Left lung (tissue), 10 donors: ENCODE measurements around the gene INPP5A. TPM values are rescaled to one million over a fixed set of nuclear protein-coding genes. Genes with fewer than 3 reads are reported as not detected.

Source experiments
- ATAC-seq: fragments of 200-7000 bp; cut with Tn5 transposase; one replicate; pipeline ENCODE4 v1.9.1; 2020; ENCODE audit warnings: moderate library complexity
- DNase-seq, 4 donors: peaks; one replicate each; pipeline ENCODE4 v3.0.0-alpha.2; 2013 to 2020
- H3K27ac ChIP-seq, 2 donors: fragments of 200-600 bp; sonication (generic) in 1 of 2; one replicate each; pipeline versions ENCODE4 v1.5.0 to v1.8.0; 2020 to 2021
- H3K27me3 ChIP-seq, 2 donors: fragments of 200-600 bp; sonication (generic) in 1 of 2; one replicate each; pipeline versions ENCODE4 v1.5.0 to v1.8.0; 2020 to 2021
- H3K36me3 ChIP-seq, 2 donors: fragments of 200-600 bp; sonication (generic) in 1 of 2; one replicate each; pipeline versions ENCODE4 v1.5.0 to v1.8.0; 2020 to 2021
- H3K4me1 ChIP-seq, 2 donors: fragments of 200-600 bp; one replicate each; pipeline ENCODE4 v1.8.0; 2021
- H3K4me3 ChIP-seq, 2 donors: fragments of 200-600 bp; sonication (generic) in 1 of 2; one replicate each; pipeline versions ENCODE4 v1.5.0 to v1.8.0; 2020 to 2021; ENCODE audit warnings: mild to moderate bottlenecking in 1 of 2
- H3K9me3 ChIP-seq, 2 donors: fragments of 200-600 bp; sonication (generic) in 1 of 2; one replicate each; pipeline versions ENCODE4 v1.5.0 to v1.8.0; 2020 to 2021
- intact Hi-C, 2 donors: fragments of 100-400 bp; cut with DNase I; formaldehyde crosslinking; loops; one replicate each; pipeline versions ENCODE4 v1.11.2 to v1.14.2; 2022
- polyA plus RNA-seq, 6 donors: library from polyadenylated mRNA; unstranded; fragments of 120-200 nt; gene quantifications; one replicate each; pipeline ENCODE4 v1.2.1, GENCODE V29; 2013; ENCODE audit not compliant: insufficient read length in 6 of 6
- total RNA-seq, 2 donors: library from RNA; stranded (reverse); fragmentation: NEBNext Ultra II Directional; extraction: Animal tissue kit (Norgen Biotek cat#: 25700); gene quantifications; one replicate each; pipeline ENCODE4 v1.2.1, GENCODE V29; 2021
- TF ChIP-seq, protein P1 (sequence below), 2 donors: fragments of 200-600 bp; sonication (generic) in 1 of 2; IDR thresholded peaks; one replicate each; pipeline versions ENCODE4 v1.5.0 to v1.8.0; 2021; ENCODE audit warnings: antibody characterized with exemption in 2 of 2
- donor health status: DM: no; HTN: yes; CAD: no.
- donor health status: DM: no; HTN: no; CAD: no.

Gene INPP5A
- total and polyA plus RNA-seq, 8 donors: 32.0 to 44.0 (median 36.8) TPM

DNA sequence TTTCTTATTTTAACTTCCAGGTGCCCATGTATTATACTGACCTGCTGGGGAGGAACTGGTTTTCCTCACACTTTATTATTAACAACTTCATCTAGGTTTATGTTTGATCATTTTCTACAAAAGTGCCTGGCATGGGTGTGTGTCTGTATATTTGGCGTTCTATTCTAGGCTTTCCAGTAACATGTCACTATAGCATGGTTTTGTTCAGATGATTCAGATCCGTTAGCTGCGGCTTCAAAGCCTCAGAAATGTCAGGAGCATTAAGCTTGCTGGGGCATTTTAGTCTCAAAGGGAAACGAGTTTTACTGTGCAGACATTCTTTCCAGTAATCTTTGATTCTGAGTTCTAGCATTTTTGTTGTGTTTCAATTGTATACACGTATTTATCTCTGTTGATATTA lies 2.3 kb downstream of the INPP5A start:
- Histone ChIP-seq H3K9me3 (no peaks in the 10 kb centered on the region), H3K4me1 (peaks cover 25 to 81% of the 10 kb centered on the region in 2 donors)
- intact Hi-C loops: no loop called here

DNA sequence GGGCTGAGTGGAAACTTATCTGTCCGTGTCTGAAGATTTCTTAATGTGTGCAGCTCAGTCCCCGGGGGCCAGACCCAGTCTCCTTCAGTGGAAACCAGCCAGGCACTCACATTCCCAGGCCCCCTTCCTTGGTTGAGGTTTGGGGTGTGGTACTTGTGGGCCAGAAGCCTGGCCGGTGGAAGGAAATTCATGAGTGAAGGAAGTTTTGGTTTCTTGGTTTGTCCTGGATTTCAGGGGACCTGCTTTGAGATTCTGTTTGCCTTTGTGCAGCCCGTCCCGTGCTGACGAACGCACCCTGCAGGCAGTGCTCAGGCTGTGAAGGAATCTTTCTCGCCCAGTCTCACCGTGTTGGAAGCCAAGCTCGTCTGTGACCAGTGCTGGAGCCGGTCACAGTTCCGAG lies 2.9 kb downstream of the INPP5A start:
- peak in 1 of 4 donors; percentile 33 for DNase-seq
- TF ChIP-seq, protein P1, sequence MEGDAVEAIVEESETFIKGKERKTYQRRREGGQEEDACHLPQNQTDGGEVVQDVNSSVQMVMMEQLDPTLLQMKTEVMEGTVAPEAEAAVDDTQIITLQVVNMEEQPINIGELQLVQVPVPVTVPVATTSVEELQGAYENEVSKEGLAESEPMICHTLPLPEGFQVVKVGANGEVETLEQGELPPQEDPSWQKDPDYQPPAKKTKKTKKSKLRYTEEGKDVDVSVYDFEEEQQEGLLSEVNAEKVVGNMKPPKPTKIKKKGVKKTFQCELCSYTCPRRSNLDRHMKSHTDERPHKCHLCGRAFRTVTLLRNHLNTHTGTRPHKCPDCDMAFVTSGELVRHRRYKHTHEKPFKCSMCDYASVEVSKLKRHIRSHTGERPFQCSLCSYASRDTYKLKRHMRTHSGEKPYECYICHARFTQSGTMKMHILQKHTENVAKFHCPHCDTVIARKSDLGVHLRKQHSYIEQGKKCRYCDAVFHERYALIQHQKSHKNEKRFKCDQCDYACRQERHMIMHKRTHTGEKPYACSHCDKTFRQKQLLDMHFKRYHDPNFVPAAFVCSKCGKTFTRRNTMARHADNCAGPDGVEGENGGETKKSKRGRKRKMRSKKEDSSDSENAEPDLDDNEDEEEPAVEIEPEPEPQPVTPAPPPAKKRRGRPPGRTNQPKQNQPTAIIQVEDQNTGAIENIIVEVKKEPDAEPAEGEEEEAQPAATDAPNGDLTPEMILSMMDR (IDR thresholded peaks at IDR 0.05): no peak
- peak overlapping the region; percentile 10 to 78 for H3K27ac ChIP-seq
- H3K9me3 ChIP-seq: no peaks in the 10 kb centered on the region
- intact Hi-C loops: no loop called here
- H3K4me3 ChIP-seq: no peak overlapping the region
- no peaks in the 10 kb centered on the region for H3K36me3 ChIP-seq
- H3K27me3 ChIP-seq: no peaks in the 10 kb centered on the region
- H3K4me1 ChIP-seq: peaks cover 25 to 81% of the 10 kb centered on the region in 2 donors
- ATAC-seq: no peak

More for the DNA sequence above, 2.3 kb downstream of the INPP5A start:
- no peaks in the 10 kb centered on the region for H3K36me3 ChIP-seq
- DNase-seq: peak in 1 of 4 donors; percentile 11
- TF ChIP-seq, protein P1 (IDR thresholded peaks at IDR 0.05): no peak
- H3K27ac ChIP-seq: peak overlapping the region; percentile 62 to 78
- ATAC-seq: no peak
- no peaks in the 10 kb centered on the region for H3K27me3 ChIP-seq
- peak overlapping the region in 1 of 2 donors; percentile 73 for H3K4me3 ChIP-seq

DNA sequence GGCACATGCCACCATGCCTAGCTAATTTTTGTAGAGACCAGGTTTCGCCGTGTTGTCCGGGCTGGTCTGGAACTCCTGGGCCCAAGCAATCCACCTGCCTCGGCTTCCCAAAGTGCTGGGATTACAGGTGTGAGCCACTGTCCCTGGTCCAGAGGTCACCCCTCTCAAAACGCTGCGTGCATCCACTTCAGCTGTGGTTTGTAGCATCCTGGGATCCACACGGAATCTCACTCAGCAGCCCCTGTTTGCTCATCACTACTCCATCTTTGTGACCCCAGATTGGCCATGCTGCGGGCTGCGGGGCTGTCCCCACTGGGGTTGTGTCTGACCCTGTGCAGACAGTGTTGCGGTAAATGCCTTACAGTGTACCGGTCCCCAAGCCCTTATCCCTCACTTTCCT lies 3.5 kb downstream of the INPP5A start:
- DNase-seq: peak in 1 of 4 donors; percentile 19
- no peak overlapping the region for H3K4me3 ChIP-seq
- peaks cover 23 to 81% of the 10 kb centered on the region in 2 donors for H3K4me1 ChIP-seq
- no peak for ATAC-seq
- no peaks in the 10 kb centered on the region for H3K36me3 ChIP-seq
- intact Hi-C loops: no loop called here
- no peaks in the 10 kb centered on the region for H3K27me3 ChIP-seq
- TF ChIP-seq, protein P1 (IDR thresholded peaks at IDR 0.05): no peak
- H3K9me3 ChIP-seq: no peaks in the 10 kb centered on the region
- H3K27ac ChIP-seq: no peak overlapping the region

DNA sequence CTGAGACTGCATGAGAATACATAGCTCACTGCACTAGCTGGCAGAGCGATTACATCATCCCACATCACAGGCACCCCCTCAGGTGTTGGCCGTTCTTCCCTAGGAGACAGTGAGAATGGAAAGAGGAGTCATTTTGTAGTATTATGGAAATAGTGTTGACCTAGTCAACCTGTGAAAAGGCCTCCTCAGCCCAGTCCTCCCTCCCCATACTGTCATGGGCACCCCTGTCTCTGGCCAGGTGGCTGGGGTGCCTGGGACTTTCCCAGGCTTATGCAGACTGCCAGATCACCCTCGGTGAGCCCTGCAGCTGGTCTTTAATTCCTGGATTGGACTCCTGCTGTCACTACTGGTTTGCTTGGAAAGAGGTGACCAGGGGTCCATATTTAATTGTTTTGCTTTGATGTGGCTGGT lies 4.0 kb downstream of the INPP5A start:
- H3K9me3 ChIP-seq: no peaks in the 10 kb centered on the region
- no peak overlapping the region for H3K27ac ChIP-seq
- no peaks in the 10 kb centered on the region for H3K27me3 ChIP-seq
- TF ChIP-seq, protein P1 (IDR thresholded peaks at IDR 0.05): no peak
- DNase-seq (peak in 1 of 4 donors; percentile 19), ATAC-seq (no peak)
- no peak overlapping the region for H3K4me3 ChIP-seq
- intact Hi-C loops: no loop called here
- no peaks in the 10 kb centered on the region for H3K36me3 ChIP-seq
- peaks cover 19 to 81% of the 10 kb centered on the region in 2 donors for H3K4me1 ChIP-seq

DNA sequence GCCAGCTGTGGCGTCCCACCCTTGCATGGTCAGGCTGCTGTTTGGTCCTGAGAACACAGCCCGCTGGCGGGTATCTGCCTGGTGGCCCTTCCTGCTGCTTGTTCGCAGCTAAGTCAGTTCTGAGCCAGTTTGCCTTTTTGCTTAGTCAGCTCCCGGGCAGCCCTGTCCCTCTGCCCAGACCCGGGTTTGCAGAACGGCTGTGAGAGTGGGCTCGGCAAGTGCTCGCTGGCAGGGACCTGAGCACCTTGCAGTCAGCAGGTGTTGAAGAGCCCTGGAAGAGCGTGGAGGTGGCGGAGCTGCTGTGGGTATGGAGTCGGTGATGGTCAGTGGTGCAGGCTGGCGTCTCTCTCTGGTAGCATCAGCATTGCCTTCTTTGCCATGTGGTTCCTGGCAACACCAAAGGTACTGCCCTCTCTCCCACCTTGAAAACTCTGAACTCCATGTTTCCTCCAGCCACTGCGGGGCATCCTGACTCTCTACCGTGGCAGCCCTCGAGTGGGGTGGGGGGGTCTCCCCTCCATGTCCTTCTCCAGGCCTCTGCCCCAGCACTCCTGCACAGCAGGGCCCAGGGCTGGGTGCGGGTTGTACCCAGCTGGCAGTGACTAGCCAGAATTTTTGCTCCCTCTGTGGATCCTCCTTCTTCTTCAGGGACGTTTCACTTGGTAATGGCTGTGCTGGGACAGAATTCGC lies 4.6 kb downstream of the INPP5A start:
- no peak for ATAC-seq
- DNase-seq: peak in 2 of 4 donors; percentile 36 to 65
- Histone ChIP-seq H3K27ac (no peak overlapping the region), H3K4me1 (peaks cover 19 to 84% of the 10 kb centered on the region in 2 donors), H3K27me3 (no peaks in the 10 kb centered on the region), H3K4me3 (no peak overlapping the region), H3K36me3 (no peaks in the 10 kb centered on the region), H3K9me3 (no peaks in the 10 kb centered on the region)
- intact Hi-C loops: no loop called here
- TF ChIP-seq, protein P1 (IDR thresholded peaks at IDR 0.05): no peak
